ENCODE data around the gene ADCY3. TPM values are rescaled to one million over a fixed set of nuclear protein-coding genes. Genes with fewer than 3 reads are reported as not detected.

ADCY3 gene
- total RNA-seq, 1 experiment from 2014 or later: 50.3 TPM

DNA sequence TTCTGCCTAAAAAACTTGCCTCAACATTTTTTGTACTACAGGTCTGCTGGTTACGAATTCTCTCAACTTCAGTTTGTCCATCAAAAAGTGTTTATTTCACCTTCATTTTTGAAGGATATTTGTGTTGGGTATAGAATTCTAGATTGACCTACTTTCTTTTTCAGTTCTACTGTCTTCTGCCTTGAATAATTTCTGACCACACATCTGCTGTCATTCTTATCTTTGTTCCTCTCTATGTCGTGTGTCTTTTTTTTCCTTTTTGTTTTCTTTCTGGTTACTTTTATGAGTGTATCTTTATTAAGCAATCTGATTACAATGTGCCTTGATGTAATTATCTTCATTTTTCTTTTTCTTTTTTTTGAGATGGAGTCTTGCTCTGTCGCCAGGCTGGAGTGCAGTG, 25.3 kb downstream of the ADCY3 start:
- POLR2A ChIA-PET: no interaction called here
- H3K4me1 Mint-ChIP-seq (ENCODE audit: insufficient read depth, unreplicated experiment): no peaks in the 10 kb centered on the region
- intact Hi-C loops (cut with micrococcal nuclease): no loop called here
- peaks cover 49% of the 10 kb centered on the region for H3K9me3 Mint-ChIP-seq (ENCODE audit: unreplicated experiment)
- CTCF ChIA-PET: no interaction called here
- DNase-seq (ENCODE audit: unreplicated experiment): no peak
- TF ChIP-seq, protein P1, sequence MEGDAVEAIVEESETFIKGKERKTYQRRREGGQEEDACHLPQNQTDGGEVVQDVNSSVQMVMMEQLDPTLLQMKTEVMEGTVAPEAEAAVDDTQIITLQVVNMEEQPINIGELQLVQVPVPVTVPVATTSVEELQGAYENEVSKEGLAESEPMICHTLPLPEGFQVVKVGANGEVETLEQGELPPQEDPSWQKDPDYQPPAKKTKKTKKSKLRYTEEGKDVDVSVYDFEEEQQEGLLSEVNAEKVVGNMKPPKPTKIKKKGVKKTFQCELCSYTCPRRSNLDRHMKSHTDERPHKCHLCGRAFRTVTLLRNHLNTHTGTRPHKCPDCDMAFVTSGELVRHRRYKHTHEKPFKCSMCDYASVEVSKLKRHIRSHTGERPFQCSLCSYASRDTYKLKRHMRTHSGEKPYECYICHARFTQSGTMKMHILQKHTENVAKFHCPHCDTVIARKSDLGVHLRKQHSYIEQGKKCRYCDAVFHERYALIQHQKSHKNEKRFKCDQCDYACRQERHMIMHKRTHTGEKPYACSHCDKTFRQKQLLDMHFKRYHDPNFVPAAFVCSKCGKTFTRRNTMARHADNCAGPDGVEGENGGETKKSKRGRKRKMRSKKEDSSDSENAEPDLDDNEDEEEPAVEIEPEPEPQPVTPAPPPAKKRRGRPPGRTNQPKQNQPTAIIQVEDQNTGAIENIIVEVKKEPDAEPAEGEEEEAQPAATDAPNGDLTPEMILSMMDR (IDR thresholded peaks at IDR 0.05; ENCODE audit: unreplicated experiment): no peak
- H3K4me3 Mint-ChIP-seq (ENCODE audit: unreplicated experiment): no peak overlapping the region
- BruUV-seq (replicated peaks): no TSS peak
- no peak overlapping the region for H3K27ac Mint-ChIP-seq (ENCODE audit: low read depth, unreplicated experiment)
- H3K36me3 Mint-ChIP-seq (ENCODE audit: insufficient read depth, unreplicated experiment): peaks cover 20% of the 10 kb centered on the region
- H3K27me3 Mint-ChIP-seq (ENCODE audit: insufficient read depth, unreplicated experiment): no peaks in the 10 kb centered on the region

GRCh38 chr2:24893934-24894333, 26.1 kb downstream of the ADCY3 start:
- no peaks in the 10 kb centered on the region for H3K27me3 Mint-ChIP-seq (ENCODE audit: insufficient read depth, unreplicated experiment)
- H3K36me3 Mint-ChIP-seq (ENCODE audit: insufficient read depth, unreplicated experiment): peaks cover 20% of the 10 kb centered on the region
- H3K9me3 Mint-ChIP-seq (ENCODE audit: unreplicated experiment): peaks cover 49% of the 10 kb centered on the region
- H3K27ac Mint-ChIP-seq (ENCODE audit: low read depth, unreplicated experiment): no peak overlapping the region
- no peak for DNase-seq (ENCODE audit: unreplicated experiment)
- H3K4me1 Mint-ChIP-seq (ENCODE audit: insufficient read depth, unreplicated experiment): no peaks in the 10 kb centered on the region
- ChIA-PET CTCF (no interaction called here), POLR2A (interaction anchor here (1.5 kb wide), 1 partner anchor 20 kb away, joined by 3 read pairs; no protein-coding TSS in a partner anchor)
- TF ChIP-seq, protein P1 (IDR thresholded peaks at IDR 0.05; ENCODE audit: unreplicated experiment): no peak
- no peak overlapping the region for H3K4me3 Mint-ChIP-seq (ENCODE audit: unreplicated experiment)
- intact Hi-C loops (cut with micrococcal nuclease): no loop called here
- no TSS peak for BruUV-seq (replicated peaks)

- TF ChIP-seq, protein P1 (IDR thresholded peaks at IDR 0.05; ENCODE audit: unreplicated experiment): no peak
- H3K4me3 Mint-ChIP-seq (ENCODE audit: unreplicated experiment): no peak overlapping the region
- peaks cover 19% of the 10 kb centered on the region for H3K36me3 Mint-ChIP-seq (ENCODE audit: insufficient read depth, unreplicated experiment)
- no peaks in the 10 kb centered on the region for H3K27me3 Mint-ChIP-seq (ENCODE audit: insufficient read depth, unreplicated experiment)
- CTCF ChIA-PET: no interaction called here
- intact Hi-C loops (cut with micrococcal nuclease): no loop called here
- peaks cover 44% of the 10 kb centered on the region for H3K9me3 Mint-ChIP-seq (ENCODE audit: unreplicated experiment)
- no peak overlapping the region for H3K27ac Mint-ChIP-seq (ENCODE audit: low read depth, unreplicated experiment)
- POLR2A ChIA-PET: interaction anchor here (0.5 to 1.5 kb wide), 2 partner anchors 19 to 781 kb away, joined by 3 read pairs; no protein-coding TSS in a partner anchor
- BruUV-seq (replicated peaks): no TSS peak
- DNase-seq (ENCODE audit: unreplicated experiment): peak; percentile 29
- no peaks in the 10 kb centered on the region for H3K4me1 Mint-ChIP-seq (ENCODE audit: insufficient read depth, unreplicated experiment)
These were observed 27.1 kb downstream of the ADCY3 start for GRCh38 chr2:24892928-24893327.

- DNase-seq (ENCODE audit: unreplicated experiment): no peak
- TF ChIP-seq, protein P1 (IDR thresholded peaks at IDR 0.05; ENCODE audit: unreplicated experiment): no peak
- H3K36me3 Mint-ChIP-seq (ENCODE audit: insufficient read depth, unreplicated experiment): peaks cover 7% of the 10 kb centered on the region
- ChIA-PET POLR2A (no interaction called here), CTCF (no interaction called here)
- peaks cover 26% of the 10 kb centered on the region for H3K9me3 Mint-ChIP-seq (ENCODE audit: unreplicated experiment)
- intact Hi-C loops (cut with micrococcal nuclease): no loop called here
- no peak overlapping the region for H3K27ac Mint-ChIP-seq (ENCODE audit: low read depth, unreplicated experiment)
- H3K27me3 Mint-ChIP-seq (ENCODE audit: insufficient read depth, unreplicated experiment): no peaks in the 10 kb centered on the region
- H3K4me1 Mint-ChIP-seq (ENCODE audit: insufficient read depth, unreplicated experiment): no peaks in the 10 kb centered on the region
- H3K4me3 Mint-ChIP-seq (ENCODE audit: unreplicated experiment): no peak overlapping the region
- no TSS peak for BruUV-seq (replicated peaks)
These were observed 28.8 kb downstream of the ADCY3 start for GRCh38 chr2:24891201-24891600.
